Lung (tissue), 12 donors: ENCODE measurements around the gene TMEM132C. TPM values are rescaled to one million over a fixed set of nuclear protein-coding genes. Genes with fewer than 3 reads are reported as not detected.

ENCODE experiments used
- ATAC-seq: fragments of 200-7000 bp; cut with Tn5 transposase; one replicate; pipeline ENCODE4 v1.9.1; 2020; ENCODE audit warnings: moderate number of reproducible peaks; ENCODE audit not compliant: insufficient read depth, low FRiP score
- DNase-seq, 3 donors: peaks; one replicate each; pipeline ENCODE4 v3.0.0-alpha.2; 2013 to 2017
- H3K27ac ChIP-seq, 2 donors: one replicate each; pipeline ENCODE4 v1.5.1; 2013; ENCODE audit warnings: mild to moderate bottlenecking in 2 of 2, moderate library complexity in 2 of 2, control low read depth in 1 of 2, inconsistent platforms in 1 of 2, low read depth in 1 of 2, low read length in 1 of 2
- H3K27me3 ChIP-seq, 3 donors: one replicate each; pipeline ENCODE4 v1.5.1; 2013; ENCODE audit warnings: low read length in 2 of 3; ENCODE audit not compliant: control insufficient read depth in 3 of 3, insufficient read depth in 3 of 3
- H3K36me3 ChIP-seq, 4 donors: one replicate each; pipeline ENCODE4 v1.5.1; 2013; ENCODE audit warnings: low read length in 4 of 4, mild to moderate bottlenecking in 1 of 4, moderate library complexity in 1 of 4; ENCODE audit not compliant: control insufficient read depth in 4 of 4, insufficient read depth in 4 of 4
- H3K4me1 ChIP-seq, 5 donors: one replicate each; pipeline ENCODE4 v1.5.1; 2013; ENCODE audit warnings: low read length in 5 of 5, mild to moderate bottlenecking in 2 of 5, moderate library complexity in 1 of 5; ENCODE audit not compliant: control insufficient read depth in 5 of 5, insufficient read depth in 5 of 5
- H3K4me3 ChIP-seq: one replicate; pipeline ENCODE4 v1.5.1; 2013; ENCODE audit warnings: mild to moderate bottlenecking, control low read depth, moderate library complexity
- H3K9ac ChIP-seq, 2 donors: one replicate each; pipeline ENCODE4 v1.5.1; 2013; ENCODE audit warnings: low read length in 2 of 2, control low read depth in 1 of 2; ENCODE audit not compliant: insufficient read depth in 1 of 2
- H3K9me3 ChIP-seq, 4 donors: one replicate each; pipeline ENCODE4 v1.5.1; 2013; ENCODE audit warnings: low read length in 3 of 4, mild to moderate bottlenecking in 1 of 4, moderate library complexity in 1 of 4; ENCODE audit not compliant: control insufficient read depth in 4 of 4, insufficient read depth in 3 of 4
- CTCF ChIP-seq: IDR thresholded peaks from 2 replicates; pipeline ENCODE4 v1.5.1; 2012; ENCODE audit warnings: mild to moderate bottlenecking; ENCODE audit errors: control extremely low read depth, extremely low read depth
- WGBS, 2 donors: extraction: QIAGEN DNeasy Blood & Tissue Kit; methylation state at CpG; one replicate each; pipeline ENCODE4 v1.1.7; 2013; 5-methylcytosine and 5-hydroxymethylcytosine counted together
- polyA plus RNA-seq, 2 donors: library from polyadenylated mRNA; stranded (reverse); fragments of 200-250 nt; gene quantifications; one replicate each; pipeline ENCODE4 v1.2.1, GENCODE V29; 2013
- total RNA-seq, 2 donors: library from RNA; depleted of rRNA in 1 of 2; stranded (reverse); fragments of >200 nt in 1 of 2; gene quantifications; one replicate each; pipeline ENCODE4 v1.2.1, GENCODE V29; 2014 to 2021
- donor health status: control.
- donor health status: control.
- donor health status: Bipolar disorder and iron deficiency.
- donor health status: healthy.
- donor health status: DM: yes; HTN: yes; CAD: no.

The TMEM132C gene
- total and polyA plus RNA-seq, 4 donors, result 0.35 to 16.5 (median 0.77) TPM

GRCh38 chr12:128534906-128535305 lies 267.9 kb downstream of the TMEM132C start:
- DNase-seq (no peak), ATAC-seq (no peak)
- H3K4me1 ChIP-seq, result peaks cover 0 to 3% (median 0%) of the 10 kb centered on the region in 5 donors
- H3K9ac ChIP-seq, result no peak overlapping the region
- peaks cover 0 to 5% (median 4%) of the 10 kb centered on the region in 4 donors for H3K9me3 ChIP-seq
- H3K4me3 ChIP-seq, result no peak overlapping the region
- 54 to 68% methylated on average over 5 of the region's 5 CpGs for WGBS, 2 donors
- H3K27ac ChIP-seq, result no peak overlapping the region
- no peaks in the 10 kb centered on the region for H3K36me3 ChIP-seq
- H3K27me3 ChIP-seq, result no peaks in the 10 kb centered on the region
- no peak for TF ChIP-seq CTCF

- H3K27me3 ChIP-seq, result no peaks in the 10 kb centered on the region
- DNase-seq (no peak), ATAC-seq (no peak)
- no peak overlapping the region for H3K4me3 ChIP-seq
- peaks cover 0 to 3% (median 0%) of the 10 kb centered on the region in 5 donors for H3K4me1 ChIP-seq
- H3K27ac ChIP-seq, result no peak overlapping the region
- H3K9me3 ChIP-seq, result peaks cover 0 to 5% (median 4%) of the 10 kb centered on the region in 4 donors
- no peak overlapping the region for H3K9ac ChIP-seq
- H3K36me3 ChIP-seq, result no peaks in the 10 kb centered on the region
- no peak for TF ChIP-seq CTCF
These were observed 269.8 kb downstream of the TMEM132C start for GRCh38 chr12:128536810-128537209.

GRCh38 chr12:128537668-128538067 lies 270.7 kb downstream of the TMEM132C start:
- no peak for ATAC-seq
- H3K4me3 ChIP-seq, result no peak overlapping the region
- no peak overlapping the region for H3K9ac ChIP-seq
- H3K27me3 ChIP-seq, result no peaks in the 10 kb centered on the region
- no peaks in the 10 kb centered on the region for H3K36me3 ChIP-seq
- peaks cover 0 to 3% (median 0%) of the 10 kb centered on the region in 5 donors for H3K4me1 ChIP-seq
- no peak for DNase-seq
- H3K9me3 ChIP-seq, result peaks cover 0 to 5% (median 4%) of the 10 kb centered on the region in 4 donors
- H3K27ac ChIP-seq, result no peak overlapping the region
- TF ChIP-seq CTCF, result no peak
- 69 to 76% methylated on average over 1 of the region's 1 CpG for WGBS, 2 donors

- WGBS, 2 donors, result 62 to 72% methylated on average over 6 to 7 of the region's 7 CpGs
- DNase-seq (no peak), ATAC-seq (no peak)
- no peak overlapping the region for H3K9ac ChIP-seq
- no peak overlapping the region for H3K27ac ChIP-seq
- TF ChIP-seq CTCF, result no peak
- no peaks in the 10 kb centered on the region for H3K27me3 ChIP-seq
- H3K4me3 ChIP-seq, result no peak overlapping the region
- peaks cover 0 to 2% (median 0%) of the 10 kb centered on the region in 4 donors for H3K9me3 ChIP-seq
- peaks cover 0 to 5% (median 0%) of the 10 kb centered on the region in 4 donors for H3K36me3 ChIP-seq
- H3K4me1 ChIP-seq, result peaks cover 0 to 4% (median 0%) of the 10 kb centered on the region in 5 donors
These were observed 275.9 kb downstream of the TMEM132C start for GRCh38 chr12:128542844-128543243.
